Stimulated activated CD4-positive, alpha-beta T cell treated with anti-CD3 and anti-CD28 coated beads, Interleukin-1b, Interleukin-23, amount 100 ng/mL, for 1 hour (primary cell): ENCODE measurements around the gene ZDHHC14.
A peak's percentile ranks its signal among the peaks of the same experiment; 100 is the strongest.

Experiments
- DNase-seq, 2 donors: peaks; one replicate each; pipeline ENCODE4 v3.0.0-alpha.2; 2020; ENCODE audit warnings: low read depth in 2 of 2

The ZDHHC14 gene

GRCh38 chr6:157642736-157643135 is 261.7 kb downstream of the ZDHHC14 start:
- DNase-seq, result no peak

- DNase-seq, result peak in 1 of 2 donors; percentile 7
These were observed 263.2 kb downstream of the ZDHHC14 start for GRCh38 chr6:157644043-157644810.

DNA sequence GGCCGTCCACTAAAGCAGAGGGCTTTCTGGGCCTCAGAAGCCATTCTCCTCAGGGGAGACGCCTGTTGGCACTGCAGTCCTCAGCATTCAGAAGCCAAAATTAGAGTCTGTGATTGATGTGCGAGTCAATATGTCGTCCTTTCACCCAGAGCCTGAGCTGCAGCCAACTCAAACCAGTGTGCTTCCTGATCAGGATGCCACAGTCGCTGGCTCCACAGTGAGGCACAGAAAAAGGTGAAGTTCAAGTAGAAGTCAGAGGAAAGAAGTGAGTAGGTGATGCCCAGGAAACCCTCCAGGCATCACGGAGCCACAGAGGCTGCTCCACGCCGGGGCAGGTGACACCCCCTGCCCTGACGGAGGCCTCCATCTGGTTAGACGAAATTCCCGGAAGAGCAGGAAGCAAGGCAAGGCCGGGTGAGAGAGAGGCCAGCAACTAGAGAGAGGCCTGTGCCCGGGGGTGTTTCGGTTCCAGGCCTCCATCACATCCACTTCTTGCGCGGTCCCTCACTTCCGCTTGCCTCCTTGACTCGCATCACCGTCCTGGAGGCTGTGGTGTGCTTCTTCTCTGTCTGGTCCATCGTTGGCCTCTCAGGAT is 264.3 kb downstream of the ZDHHC14 start:
- DNase-seq, result no peak

DNA sequence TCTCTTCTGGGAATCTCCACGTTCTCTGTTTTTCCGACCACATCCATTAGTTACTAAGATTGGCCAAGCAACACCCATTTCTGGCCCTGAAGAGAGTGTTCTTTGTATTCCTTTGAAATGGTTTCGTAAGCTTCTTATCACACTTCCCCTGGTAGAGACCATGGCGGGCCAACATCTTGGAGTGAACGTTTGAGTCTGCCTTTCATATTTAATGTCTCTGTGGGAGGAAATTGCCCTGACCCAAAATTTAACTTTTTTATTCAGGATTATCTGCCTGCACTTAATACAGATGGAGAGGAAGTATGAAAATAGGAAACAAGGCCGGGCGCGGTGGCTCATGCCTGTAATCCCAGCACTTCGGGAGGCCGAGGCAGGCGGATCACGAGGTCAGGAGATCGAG is 265.0 kb downstream of the ZDHHC14 start:
- no peak for DNase-seq

DNA sequence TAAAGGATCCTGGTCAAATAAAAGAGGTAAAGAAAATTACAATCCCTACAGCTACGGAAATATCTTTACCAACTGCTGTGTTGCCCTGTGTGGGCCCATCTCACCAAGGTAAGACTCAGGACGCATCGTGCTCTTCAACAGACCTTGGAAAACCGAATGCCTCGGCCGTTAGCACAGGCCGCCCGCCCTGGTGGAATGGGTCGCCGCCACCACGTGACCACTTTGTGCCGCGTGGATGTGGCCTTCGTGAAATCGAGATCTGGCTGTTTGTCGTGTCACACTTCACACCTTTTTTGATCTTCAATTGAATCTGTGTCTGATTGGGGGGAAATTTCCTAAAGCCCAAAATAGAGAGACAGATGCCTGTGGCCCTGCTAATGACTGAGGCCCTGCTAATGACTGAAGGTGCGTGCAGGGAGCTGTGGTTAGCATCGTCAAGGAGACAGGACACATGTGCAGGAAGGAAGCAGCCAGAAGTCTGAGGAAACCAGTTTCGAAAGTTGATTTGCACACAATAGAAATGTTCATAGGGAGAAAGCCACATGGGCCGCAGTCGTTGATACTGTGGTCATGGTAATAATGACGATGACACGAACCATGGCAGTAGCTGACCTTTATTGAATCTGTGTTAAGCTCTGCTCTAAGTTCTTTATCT is 266.4 kb downstream of the ZDHHC14 start:
- no peak for DNase-seq

DNA sequence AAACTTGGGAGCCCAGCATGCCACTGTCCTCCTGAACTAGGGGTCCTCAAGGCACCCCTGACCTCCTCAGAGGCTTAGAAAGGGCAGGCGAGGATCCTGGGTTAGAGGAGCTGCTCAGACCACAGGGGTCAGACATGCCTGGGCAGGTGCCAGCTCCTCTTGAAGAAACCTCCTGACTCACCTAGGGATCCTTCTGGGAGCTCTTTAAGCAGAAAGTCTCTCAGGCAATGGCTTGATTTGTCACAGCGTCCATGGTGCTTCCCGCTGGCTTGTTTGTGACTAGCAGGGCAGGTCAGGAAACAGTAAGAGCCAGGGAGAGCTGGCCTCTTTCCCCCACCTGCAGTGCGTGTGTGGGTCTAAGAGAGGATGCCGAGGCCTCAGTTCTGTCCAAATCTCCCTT is 267.6 kb downstream of the ZDHHC14 start:
- DNase-seq, result no peak

DNA sequence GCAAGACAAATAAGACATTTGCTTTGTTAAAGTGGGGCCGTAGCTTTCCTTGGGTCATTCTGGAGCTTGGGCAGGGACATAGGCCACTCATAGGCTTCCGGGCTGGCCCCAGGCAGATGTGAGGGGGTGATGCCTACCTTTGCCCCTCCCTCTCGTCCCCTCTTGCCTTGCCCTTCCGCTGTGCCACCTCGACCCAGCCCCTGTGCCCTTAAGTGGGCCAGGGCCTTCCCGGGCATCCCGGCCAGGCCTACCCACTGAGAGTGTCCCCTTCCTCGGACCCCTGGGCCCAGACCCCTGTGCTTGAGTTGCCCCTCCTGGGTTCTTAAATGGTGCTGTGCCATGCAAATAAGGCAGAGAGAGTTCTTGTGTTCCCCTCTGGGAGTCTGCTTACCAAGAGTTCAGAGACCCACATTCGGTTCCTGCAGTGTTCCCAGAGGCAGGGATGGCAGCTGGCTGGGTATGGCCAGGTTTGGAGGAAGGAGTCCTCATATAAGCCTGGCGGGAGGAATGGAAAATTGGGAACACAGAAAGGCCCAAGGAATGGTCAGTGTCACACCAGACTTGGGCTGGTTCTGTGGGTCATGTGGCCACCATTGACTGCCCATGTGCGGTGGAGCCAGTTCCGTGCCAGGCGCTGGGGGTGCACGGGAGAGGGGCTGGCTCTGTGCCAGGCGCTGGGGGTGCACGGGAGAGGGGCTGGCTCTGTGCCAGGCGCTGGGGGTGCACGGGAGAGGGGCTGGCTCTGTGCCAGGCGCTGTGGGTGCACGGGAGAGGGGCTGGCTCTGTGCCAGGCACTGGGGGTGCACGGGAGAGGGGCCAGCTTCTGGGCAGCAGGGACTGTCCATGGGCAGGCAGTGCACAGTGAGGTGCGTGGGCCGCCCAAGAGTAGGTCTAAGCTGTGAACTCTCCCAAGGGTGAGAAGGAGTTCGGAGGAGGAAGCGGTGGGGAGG is 268.6 kb downstream of the ZDHHC14 start:
- no peak for DNase-seq

DNA sequence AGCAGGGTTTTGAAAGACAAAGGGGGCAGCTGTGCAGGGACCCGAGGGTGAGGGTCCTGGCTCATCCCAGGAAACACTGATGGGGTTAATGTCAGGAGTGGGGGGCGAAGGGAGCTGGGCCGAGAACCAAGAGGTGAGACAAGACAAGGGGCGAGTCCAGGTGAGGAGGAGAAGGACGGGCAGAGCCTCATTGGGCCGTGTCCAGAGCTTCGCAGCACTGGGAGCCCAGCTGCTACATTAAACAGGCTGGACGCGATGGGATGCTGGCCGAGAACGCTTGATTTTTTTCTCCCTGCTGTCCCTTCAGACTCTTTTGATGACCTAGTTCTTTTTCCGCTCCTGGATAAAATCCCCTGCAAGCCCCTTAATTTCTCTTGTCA is 269.3 kb downstream of the ZDHHC14 start:
- DNase-seq, result no peak

DNA sequence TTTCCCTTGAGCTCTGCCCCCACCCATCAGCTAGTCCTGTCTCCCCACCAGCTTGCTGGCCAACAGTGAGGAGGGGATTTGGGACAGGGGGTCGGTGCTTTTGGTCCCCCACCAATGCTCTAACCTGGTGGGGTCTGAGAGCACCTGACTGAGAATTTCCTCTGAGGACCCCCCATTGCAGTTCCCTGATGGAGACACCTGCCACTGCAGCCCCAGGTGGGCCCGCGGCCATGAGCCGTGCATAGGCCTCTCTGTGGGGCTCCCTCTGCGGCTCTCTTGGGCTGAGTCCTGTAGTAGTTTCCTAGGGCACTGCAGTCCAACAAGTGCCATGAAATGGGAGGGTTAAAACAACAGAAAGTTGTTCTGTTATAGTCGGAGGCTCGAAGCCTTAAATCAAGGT is 269.8 kb downstream of the ZDHHC14 start:
- DNase-seq, result no peak

DNA sequence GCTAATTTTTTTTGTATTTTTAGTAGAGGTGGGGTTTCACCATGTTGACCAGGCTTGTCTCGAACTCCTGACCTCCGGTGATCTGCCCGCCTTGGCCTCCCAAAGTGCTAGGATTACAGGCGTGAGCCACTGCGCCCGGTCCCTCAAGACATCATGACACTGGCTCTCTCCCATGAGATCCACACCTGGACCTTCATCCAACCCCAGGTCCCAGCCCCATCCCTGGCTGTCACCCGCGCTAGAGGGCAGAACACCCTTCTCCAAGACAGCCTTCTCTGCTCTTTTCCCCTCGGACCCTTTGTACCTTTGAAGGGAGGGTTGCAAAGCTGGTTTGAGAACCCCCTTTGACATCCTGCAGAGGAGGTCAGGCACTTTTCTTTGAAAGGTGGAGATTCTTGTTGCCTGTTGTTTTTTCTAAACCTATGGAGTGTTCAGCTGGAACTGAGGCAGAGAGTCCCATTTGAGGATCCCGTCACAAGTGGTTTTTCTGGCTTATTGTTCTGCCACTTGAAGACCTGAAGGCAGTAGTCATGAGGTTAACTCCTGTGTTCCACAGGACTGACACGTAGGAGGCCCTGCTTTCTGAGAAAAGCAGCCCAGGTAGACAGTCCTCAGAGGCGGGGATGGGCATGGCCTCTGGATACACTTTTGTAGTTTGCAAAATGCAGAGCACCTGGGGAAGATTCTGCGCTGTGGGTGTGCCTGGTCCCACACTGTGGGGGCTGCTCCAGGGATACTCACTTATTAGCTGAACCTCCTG is 270.9 kb downstream of the ZDHHC14 start:
- DNase-seq, result no peak

GRCh38 chr6:157652601-157653363 is 271.8 kb downstream of the ZDHHC14 start:
- DNase-seq, result no peak

DNA sequence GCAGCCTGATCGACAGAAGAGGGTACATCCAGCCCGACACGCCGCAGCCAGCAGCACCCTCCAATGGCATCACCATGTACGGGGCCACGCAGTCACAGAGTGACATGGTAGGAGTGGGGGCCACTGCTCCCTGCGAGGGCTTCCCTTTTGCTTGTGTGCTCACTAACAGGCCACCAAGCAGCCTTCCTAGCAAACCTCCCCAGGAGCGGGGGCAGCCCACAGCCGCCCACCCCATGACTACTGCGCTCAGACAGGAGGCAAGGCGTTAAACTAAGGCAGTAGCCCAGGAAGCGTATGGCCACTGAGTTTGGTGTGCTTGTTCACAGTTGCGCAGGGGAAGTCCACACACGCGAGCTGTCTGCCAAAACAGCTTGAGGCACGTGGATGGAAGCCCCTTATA is 272.5 kb downstream of the ZDHHC14 start:
- DNase-seq, result no peak

GRCh38 chr6:157655139-157655538 is 274.1 kb downstream of the ZDHHC14 start:
- DNase-seq, result no peak

DNA sequence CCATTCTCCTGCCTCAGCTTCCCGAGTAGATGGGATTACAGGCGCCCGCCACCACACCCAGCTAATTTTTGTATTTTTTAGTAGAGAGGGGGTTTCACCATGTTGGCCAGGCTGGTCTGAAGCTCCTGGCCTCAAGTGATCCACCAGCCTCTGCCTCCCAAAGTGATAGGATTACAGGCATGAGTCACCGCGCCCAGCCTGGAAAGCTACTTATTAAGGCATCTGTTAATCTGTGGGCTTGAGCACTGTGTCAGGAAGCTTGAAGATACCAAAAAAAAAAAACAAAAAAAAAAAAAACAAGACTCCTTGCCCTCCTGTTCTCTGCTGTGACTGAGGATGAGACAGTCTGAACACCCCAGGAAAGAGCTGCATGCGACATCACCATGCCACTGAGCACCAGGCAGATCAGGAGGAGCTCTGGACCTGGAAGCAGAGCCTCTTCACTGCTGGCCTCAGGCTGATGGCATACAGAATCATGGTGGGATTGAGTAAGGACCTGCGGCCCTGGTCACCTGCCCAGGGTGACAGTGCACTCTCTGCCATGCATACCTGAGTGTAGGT is 275.5 kb downstream of the ZDHHC14 start:
- DNase-seq, result no peak

- DNase-seq, result no peak
These were observed 276.8 kb downstream of the ZDHHC14 start for GRCh38 chr6:157657754-157658153.

DNA sequence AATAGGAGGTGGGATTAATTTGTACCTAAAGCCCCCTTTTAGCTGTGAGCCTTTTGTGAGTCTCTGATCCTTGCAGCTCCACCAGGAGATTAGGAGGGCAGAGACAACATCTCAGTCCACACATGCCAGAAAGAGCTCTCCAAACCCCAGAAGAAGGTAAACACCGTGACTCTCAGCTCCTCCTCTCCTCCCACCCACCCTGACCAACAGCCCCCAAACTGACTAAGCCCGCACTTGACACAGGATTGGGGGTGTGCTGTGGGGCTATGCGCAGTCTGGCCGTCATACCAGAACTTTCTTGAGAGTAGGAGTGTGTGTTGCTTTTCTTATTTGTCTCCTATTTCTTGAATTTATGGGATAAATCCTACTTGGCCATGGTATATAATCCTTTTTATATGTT is 277.3 kb downstream of the ZDHHC14 start:
- DNase-seq, result no peak

- DNase-seq, result no peak
These were observed 278.7 kb downstream of the ZDHHC14 start for GRCh38 chr6:157659536-157660271.

- DNase-seq, result no peak
These were observed 279.4 kb downstream of the ZDHHC14 start for GRCh38 chr6:157660414-157660813.

GRCh38 chr6:157661652-157662051 is 280.7 kb downstream of the ZDHHC14 start:
- no peak for DNase-seq
